ENCODE results near the gene DYNC1I1.
A peak's percentile ranks its signal among the peaks of the same experiment; 100 is the strongest.

Gene DYNC1I1

DNA sequence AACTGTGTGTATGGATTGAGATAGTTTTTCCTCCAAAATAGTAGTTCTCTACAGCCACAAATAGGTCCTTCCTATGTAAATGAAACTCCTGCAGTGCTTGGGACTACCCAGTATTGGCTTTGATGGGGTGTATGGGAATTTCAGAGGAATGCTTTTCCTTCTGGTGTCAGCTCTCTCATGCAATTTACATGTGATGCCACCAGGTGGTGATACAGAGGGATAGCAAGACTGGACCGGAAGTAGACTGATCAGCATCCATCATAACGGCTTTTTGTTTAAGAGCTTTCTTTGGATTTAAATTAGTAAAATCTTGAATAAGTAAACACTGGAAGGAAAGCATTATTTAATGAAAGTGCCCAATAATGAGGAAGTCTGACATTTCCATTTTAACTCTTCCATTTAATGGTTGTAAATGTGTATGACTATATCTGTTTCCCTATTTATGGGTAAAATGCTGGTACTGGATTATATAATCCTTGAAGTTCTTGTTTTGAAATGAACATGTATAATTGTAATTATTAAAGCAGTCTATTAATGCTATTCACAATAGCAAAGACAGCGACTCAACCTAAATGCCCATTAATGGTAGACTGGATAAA lies 22.7 kb downstream of the DYNC1I1 start:
- DNase-seq, result no peak

DNA sequence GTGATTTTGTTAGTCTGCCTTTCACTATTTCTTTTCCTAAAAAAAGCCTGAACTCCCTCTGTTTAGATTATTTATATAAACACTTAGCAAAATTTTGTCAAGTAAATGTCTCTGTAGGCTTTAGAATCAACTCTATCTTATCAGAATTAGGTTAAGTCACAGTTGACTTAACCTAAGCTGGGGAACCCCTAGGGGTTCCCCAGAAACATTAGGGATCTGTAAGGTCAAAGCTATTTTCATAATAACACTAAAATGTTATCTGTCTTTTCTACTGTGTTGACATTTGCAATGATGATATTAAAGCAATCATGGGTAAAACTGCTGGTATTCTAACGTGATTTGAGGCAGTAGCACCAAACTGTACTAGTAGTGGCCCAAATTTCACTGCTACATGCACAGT lies 24.3 kb downstream of the DYNC1I1 start:
- no peak for DNase-seq

DNA sequence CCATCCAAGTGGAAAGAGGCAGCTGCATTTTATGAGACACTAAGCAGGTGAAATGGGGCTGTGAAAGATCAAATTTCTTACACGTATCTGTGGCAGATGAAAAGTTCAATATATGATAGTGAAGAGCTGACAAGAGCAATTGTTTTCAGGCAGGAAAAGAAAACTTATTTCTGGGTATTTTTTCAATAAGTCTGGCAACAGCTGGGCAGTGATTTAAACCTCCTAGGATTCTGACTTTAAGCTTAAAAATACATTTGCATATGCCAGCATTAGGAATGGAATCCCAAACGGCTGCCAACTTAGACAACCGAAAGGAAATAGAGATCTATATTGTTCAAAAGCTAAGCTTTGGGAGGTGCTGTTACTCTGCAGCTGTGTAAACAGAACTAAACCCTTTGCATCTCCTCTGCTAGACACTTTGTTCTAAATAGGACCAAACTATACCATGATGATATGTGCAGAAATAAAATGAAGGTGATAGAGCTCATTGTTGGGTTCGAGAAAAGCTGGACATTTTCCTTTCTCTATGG lies 26.1 kb downstream of the DYNC1I1 start:
- DNase-seq, result no peak

DNA sequence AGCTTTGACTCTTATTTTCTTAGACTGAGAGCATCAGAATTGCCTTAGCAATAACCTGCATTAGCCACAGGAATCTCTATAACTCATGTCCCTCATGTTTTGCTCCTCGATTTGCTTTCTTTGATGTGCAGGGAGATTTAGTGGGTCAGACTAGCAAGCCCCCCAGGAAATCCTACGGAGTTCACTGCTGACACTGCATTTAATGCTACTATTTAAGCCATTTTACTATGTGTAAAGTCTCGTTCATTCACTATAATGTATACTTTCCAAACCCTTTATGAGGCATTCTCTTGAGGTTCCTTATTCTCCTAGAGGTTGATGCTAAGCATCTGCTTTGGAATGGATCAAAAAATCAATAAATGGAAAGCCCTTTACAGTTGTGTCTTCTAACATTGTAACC lies 28.4 kb downstream of the DYNC1I1 start:
- DNase-seq, result no peak

DNA sequence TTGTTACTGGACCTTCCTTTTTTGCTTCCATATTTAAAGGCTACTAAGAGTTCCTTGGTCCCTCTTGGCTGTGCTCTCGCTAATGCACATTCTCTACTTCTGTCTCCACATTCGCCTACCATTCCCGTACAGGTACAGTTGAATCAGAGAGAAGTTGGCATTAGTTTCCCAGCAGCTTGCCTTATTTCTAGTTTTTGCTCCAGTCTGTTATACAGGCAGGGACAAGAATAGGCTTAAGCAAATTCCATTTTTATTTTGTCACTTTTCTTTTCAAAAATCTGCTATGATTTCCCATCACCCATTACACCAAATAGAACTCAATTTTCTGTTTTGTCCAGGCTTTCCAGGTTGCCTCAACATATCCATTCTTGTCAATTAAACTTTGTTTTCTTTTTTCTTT lies 29.9 kb downstream of the DYNC1I1 start:
- DNase-seq, result no peak

DNA sequence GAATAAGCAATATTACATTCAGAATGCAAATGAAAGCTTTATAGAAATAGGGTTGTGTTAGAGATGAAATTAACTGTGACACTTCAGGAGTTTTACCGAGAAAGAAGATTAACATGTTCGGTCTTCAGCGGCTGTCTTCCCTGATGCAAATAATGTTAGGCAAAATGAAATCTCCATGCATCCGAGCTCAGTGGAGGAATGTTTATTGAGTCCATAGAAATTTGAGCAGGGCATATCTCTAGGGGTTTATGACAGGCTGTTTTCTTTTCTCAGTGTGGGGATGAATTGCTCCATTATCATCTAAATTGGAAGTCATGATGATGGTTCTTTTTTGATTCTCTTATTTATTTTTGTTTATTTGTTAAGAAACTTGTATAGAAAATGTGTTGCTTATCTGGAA lies 31.7 kb downstream of the DYNC1I1 start:
- no peak for DNase-seq

DNA sequence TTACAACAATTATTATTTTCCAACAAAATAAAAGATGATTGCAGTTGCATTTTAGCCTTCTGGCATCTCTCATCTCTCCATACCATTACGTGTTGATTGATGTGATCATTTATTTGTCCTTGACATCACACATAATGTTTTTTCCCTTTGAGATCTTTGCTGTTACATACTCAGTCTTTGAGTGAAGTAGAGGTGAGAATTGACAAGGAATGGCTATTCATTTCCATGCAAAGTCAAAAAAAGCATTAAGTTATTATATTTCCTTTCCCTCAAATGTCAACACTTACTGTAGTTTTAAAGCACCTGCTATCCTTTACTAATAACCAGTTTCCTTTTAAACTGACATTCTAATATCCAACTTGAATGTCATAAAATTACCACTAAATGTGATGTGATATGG lies 33.6 kb downstream of the DYNC1I1 start:
- no peak for DNase-seq

DNA sequence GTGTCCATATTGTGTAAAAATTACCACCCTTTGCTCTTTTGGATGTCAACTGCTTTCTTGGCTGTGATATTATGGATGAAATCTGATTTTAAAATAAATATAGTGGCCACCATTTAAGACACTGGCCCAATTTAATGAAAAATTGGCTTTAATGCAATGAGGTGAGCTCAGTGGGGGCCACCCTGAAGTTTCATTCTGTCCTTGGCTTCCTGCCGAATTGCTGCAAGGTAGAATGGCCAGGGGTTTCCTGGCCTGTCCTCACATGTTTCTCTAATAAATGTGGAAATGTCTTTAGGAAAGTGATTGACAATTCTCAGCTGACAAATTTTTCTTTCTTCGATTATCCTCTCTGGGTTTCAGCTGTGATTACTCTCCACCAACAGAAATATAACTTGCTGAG lies 36.0 kb downstream of the DYNC1I1 start:
- DNase-seq, result no peak

DNA sequence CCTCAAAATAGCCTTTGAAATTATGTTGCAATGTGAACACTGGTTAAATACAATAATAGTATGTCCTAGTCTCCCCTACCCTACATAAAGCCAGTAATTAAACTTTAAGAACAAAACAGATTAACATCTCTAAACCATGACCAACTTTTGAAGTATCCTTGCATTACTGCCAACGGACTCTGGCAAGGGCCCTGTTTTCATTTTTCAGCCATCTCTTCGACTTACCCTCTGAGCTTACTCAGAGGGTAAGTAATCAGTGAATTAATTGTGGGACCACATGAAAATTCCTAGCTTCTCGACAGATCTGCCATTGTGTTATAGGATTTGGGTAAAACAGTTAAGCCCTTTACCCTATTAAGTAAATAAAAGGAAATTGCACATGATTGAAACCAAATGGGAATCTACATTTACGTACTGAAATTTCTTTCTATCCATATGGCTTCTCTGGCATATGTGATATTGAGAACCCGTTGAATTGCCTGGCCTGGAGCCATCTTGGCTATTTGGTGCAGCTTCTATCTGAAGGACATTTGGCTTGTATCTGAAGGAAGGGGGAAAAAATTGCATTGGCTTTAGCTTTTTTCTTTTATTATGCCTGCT lies 39.6 kb downstream of the DYNC1I1 start:
- peak; percentile 37 for DNase-seq

DNA sequence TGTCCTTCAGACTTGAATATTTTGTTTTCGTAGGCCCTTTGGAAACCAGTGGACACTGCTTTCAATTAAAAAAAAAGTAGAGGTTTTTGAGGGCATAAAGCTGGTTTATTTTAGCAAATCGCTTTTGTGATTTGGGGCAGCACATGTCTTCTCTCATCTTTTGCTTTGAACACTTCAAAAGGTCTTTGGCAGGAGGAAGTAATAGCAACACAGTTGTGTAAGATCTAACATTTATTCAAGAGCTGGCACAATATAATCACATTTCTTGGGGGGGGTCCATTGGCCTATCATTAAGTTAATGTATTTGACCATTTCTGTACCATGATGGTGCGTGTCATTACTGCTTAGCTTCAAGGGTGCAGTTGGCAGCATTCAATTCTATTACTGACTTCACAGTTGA lies 42.4 kb downstream of the DYNC1I1 start:
- no peak for DNase-seq

DNA sequence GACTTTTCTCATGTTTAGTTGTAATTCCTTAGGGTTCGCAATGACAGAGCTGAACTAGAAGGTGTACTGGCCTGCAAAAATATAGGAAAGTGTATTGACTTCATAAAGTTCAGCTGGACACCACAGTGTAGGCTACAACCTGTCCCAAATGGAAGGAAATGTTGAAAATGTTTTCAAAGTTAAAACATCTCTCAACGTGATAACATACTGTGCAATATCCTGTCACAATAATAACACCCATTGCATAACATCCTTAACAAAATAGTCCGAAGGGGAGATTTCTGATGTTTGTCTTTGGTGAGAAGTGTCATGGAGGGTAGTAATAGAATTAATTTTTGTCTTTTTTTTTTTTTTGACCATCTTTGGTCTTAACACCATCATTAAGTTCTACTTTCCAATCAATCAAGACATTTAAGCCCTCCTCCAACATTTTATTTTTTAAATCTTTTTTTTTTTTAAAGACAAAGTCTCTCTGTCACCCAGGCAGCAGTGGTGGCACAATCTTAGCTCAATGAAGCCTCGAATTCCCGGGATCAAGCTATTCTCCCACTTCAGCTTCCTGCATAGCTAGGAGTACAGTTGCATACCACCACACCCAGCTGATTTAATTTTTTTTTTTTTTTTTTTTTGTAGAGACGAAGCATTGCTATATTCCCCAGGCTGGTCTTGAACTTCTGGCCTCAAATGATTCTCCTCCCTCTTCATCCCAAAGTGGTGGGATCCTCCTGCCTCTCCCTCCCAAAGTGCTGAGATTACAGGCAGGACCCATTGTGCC lies 45.7 kb downstream of the DYNC1I1 start:
- DNase-seq, result no peak

DNA sequence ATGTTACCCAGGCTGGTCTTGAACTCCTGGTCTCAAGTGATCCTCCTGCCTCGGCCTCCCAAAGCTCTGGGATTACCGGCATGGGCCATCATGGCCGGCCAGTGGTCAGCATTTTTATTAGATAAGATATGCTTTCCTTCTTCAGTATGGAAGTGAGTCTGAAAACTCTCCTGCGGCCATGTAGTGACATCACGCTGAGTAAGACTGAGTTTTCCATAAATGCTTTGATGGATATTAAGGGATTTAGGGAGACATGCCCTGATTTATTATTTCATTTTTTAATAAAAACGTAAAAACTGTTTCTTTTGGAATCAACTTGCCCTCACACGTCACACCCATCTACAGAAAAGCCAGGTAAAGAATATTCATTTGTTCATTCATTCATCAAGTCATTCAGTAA lies 48.4 kb downstream of the DYNC1I1 start:
- no peak for DNase-seq

DNA sequence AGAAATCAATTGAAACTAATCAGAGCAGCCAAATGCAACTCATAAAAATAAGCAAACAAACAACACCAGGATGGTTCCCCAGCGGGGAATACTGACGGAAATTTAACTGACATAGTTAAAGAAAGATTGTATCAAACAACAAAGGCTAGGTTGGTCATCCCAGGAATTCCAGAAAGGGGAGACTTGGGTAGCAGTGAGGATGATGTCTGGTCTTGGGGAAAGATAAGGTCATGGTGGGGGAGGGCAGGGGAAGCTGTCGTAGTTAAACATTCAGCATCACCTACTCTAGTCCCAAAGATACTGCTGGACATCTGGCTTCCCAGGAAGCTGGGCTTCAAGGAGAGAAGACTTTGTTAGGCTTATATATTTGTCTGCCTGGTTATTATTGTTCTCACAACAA lies 50.4 kb downstream of the DYNC1I1 start:
- DNase-seq, result no peak

DNA sequence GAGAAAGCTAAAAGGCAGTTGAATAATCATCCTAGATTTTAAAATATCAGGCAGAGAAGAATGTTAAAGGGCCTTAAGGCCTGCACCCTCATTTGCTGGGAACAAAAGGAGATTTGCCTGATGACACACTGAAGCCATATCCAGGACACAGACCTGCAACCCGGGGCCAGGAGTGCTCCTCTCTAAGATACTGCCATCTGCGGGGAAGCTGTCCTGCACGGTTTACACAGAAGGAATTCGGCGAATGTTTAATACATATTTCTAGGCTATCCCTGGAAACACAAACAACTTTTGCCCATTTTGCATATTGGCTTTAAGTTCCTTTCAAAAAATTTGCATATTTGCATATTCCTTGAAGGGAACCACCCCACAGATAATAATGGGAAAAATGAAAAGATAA lies 52.3 kb downstream of the DYNC1I1 start:
- no peak for DNase-seq

DNA sequence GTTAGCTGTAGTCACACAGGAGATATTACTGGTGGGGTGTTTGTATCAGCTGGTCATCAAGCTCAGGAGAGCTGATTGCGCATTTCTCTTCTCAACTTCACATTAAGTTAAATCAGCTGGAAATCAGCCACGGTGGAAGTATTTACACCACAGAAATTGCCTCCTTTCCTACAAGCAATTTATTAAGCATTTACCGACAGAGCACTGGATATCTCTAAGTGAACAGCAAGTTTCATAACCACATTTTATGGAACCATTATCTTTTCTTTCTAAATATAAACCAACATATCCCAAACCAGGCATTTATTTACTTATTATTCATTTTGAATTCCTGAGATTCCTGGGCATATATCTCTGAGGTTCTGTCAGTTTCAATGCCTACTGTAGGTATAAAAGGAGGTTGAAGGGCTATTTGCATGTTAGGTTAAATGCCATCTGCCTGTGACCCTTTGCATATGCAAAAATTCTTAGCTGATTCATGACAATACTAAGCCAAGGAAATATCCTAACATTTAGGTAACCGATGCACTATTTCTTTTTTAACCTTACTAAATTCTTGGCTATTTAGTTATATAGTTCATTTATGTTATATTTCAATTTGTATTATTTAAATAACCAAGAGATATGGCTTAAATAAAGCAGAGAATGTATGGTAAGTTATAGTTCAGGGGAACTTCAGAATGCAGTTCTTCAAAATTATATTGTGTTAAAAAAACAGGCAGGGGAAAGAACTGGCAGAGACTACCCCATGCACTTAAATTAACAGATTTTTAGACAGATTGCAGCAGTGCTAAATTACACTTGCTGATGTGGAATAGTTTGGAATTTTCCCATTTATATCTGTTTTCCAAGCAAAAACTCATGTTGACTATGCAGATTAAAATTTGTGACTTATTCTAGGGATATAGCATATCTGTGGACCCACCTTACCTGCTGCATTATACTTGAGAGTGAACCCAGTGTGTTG lies 56.8 kb downstream of the DYNC1I1 start:
- DNase-seq, result no peak

DNA sequence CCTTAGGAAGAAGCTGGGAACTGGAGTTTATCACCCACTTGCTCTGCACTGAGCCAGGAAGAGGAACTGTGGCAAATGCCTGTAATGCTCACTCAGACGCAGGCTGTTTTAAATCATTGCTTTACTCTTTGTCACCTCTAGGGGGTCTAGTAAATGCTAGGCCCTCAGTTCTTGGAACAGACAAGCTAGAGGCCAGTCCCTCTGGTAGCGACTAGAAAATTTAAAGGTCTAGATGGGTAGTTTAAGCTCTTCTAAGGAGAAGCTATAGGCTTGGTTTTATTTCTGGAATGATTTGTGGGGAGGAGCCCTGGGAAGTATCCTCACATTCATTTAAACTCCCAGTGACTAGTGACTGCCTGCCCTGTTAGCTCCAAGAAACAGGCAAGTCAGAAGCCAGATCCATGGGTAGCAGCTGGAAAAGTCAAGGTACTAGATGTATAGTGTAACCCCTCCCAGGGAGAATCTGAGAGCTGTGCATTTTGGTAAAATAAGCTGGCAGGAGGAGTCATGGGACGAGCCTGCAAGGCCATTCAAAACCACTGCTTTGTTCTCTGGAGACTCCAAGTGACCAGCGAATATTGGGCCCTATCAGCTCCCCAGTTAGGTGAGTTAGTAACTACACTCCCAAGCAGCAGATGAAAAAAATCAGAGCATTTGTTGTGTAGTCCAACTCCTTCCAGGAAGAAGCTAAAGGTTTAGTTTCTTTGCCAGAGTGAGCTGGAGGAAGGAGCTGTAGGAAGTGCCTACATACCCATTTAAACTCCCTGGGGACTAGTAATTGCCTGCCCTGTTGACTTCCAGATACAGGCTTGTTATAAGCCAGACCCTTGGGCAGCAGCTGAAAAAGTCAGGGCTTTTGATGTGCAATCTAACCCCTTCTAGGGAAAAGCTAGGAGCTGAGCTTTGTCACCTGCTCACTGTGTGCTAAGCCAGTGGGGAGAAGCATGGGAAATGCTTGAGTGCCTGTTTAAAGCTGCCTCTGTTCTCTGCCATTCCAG lies 68.9 kb downstream of the DYNC1I1 start:
- no peak for DNase-seq

DNA sequence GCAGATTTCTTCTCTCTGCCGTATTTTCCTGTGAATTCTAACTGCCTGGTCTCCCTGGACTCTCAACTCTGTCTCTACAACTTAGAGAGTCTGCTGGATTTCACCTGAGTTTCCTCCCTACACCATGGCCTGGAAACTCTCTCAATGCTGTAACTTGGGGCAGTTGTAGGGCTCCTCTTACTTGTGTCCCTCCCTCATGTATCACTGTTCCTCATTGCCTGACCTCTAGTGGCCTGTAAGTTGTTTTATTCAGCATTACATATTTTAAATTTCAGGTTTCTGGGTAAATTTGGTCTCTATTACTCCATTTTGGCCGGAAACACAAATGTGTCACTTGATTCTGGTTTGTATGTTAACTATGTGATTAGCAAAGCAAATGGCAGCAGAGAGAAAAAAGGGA lies 70.9 kb downstream of the DYNC1I1 start:
- DNase-seq, result no peak

DNA sequence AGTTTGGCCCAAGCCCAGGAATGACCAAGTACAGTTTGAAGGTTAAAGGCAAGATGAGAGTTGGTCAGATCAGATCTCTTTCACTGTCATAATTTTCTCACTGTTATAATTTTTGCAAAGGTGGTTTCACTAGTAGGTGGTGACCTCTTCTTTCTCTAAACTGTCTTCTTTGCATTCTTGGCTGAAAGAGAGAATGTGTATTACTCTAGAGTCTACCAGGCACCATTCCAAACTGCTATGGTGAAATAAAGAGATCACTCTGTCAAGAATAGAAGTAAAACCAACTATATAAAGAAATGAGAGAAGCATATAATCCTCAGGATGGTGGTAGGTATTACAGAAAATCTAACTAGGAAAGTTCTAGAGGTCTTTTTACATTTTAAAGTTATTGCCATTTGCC lies 72.7 kb downstream of the DYNC1I1 start:
- DNase-seq, result no peak

DNA sequence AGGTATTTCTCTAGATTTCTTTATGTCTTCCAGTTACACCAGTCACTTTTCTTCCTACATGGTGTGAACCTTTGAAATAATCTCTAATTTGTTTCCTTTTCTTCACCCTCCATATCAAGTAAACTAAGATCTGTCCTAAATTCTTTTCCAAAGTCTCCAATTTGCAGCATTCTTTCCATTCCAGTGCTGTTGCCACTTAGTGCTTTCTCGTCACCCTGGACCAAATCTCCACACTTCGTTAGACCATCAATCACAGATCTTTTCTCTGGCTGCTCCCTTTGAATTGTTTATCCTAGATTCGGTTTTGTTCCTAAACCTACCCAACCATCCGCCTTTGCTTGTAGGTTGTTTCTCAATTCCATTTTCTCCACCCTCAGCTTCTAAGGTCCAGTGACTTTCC lies 74.7 kb downstream of the DYNC1I1 start:
- no peak for DNase-seq

DNA sequence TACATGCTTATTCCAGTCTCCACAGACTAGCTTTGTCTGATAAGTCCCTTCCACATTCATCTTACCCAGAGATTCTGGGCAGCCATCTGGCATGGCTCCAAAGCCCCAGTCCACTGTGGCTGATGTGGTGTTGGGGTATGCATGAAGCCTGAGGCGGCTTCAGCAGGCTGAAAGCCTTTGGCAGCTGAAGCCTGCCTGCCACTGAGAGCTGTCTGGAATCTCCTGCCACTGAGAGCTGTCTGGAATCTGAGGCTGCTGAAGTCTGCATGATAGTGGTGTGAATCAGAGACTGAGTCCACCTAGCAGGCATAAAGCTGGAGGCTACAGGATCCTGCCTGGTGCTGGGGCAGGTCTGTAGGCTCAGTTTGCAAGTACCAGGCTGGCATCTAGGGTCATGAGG lies 87.1 kb downstream of the DYNC1I1 start:
- no peak for DNase-seq

DNA sequence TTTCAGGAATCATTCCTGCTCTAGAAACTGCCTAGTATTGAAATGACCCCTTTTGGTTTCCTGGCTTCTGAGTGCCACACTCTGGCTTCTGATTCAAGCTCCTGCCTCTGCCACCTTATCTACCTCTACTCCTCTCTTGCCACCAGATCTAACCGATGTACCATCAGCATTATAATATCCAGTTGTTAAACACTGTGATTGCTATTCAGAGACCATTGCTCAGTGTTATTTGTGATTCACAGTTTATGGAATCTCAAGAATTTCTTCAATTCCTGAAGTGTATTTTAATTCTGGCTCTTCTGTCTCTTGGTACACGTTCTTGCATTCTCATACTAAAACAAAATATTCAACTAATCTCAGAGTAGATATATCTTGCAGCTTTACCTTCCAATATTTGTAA lies 88.7 kb downstream of the DYNC1I1 start:
- DNase-seq, result no peak

DNA sequence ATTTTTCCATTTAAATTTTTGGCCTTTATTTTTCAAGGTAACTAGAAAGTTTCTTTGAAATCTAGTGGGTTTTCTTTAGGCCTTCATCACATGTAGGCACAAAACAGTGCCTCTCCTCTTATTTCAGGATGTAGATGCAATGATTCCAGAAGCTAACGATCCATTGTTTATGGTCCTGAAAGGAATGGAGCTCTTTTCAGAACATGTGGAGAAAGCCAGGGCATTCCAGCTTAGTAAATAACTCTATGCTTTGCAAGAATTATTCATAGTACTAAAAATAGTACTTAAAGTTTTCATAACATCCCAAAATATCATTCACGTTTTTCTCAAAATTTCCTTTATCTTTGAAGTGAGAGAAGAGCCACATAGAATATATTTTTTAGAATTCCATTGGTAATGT lies 91.3 kb downstream of the DYNC1I1 start:
- DNase-seq, result no peak
